CD4-positive, alpha-beta T cell treated with Interleukin-2 at 100 ng/mL for 4 hours (primary cell): ENCODE results near the gene GRAP.

Source experiments
- DNase-seq: peaks from one replicate; pipeline ENCODE4 v3.0.0-alpha.2; 2020; ENCODE audit warnings: low spot score

GRAP gene

DNA sequence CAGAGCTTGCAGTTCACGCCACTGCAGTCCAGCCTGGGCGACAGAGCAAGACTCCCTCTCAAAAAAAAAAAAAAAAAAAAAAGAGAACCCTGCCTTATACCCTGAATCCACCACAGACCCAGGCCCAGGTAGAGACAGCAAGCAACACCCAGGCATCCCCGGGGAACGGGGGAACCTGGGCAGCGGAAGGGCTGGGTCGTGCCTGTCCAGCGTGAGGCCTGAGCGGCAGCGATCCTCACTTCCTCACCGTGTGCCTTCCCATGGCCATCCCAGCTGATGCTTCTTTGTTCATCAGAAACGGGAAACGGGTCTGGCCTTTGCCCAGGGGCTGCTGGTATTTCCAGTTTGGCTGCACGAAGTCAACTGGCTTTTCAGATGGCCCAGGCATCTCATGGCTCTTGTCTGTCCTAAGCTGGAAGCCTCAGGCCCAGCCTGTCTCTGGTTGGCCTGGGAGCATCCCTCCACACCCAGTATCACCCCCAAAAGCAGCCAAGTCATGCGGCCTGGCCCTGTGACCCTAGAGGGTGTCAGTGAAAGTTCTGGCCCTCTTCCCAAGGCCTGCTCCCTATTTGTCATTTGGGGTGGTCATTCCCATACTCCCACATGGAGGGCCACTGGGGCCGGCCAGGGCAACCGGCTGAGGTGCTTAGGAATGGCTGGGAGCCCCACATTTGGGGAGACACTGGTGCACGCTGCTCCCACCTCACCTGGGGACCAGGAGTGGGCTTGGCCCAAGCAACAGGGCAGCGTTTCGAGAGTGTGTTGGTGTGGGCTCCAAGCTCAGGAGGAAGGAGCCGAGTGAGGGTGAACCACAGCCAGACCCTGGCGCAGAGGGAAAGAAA, 62.3 kb downstream of the GRAP start:
- no peak for DNase-seq

DNA sequence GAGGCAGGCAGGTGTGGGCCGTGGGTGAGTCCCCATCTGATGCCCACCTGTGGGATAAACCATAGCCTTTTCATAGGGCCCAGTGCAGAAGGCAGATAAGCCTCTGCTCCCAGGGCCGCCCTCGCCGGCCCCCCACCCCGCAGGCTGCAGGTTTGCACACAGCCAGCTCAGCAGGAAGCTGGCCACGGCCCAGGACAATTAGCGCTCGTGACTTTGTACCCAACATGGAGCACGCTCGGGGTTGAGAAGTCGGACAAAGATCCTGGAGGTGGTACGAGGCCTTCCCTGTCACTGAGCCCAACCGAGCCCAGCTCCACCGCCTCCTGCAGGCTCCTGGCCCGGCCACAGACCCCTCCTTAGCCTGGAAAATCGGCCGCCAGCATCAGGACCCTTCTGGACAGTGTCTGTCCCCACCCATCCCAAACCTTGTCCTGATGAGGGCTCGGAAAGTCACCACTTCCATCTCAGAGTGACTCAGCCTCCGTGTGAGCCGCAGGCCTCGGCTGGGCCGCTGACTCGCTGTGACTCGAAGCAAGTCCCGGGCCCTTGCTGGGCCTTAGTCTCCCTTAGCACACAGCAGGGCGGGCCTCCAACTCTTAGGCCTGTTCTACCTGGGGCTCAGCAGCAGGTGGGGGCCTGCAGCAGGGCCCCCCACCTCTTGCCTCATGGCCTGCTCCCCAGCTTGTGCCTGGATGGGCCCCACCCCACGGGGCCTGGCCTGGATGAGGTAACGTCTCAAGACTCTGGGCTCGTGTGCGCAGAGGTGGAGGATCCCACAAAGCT, 64.9 kb downstream of the GRAP start:
- DNase-seq, result no peak

DNA sequence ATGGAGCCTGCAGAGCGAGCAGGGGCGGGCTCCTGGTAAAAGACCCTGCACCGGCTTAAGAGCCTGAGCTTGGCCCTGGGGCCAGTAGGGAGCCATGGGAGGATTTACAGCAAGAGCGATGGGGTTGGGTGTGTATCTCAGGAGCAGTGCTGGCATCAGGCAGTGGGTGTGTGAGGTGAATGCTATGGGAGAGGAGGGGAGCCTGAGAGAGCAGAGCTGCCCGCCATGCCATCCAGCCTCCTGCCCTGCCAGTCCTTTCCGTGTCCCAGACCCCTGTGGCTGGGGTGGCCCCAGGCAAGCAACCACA, 65.5 kb downstream of the GRAP start:
- no peak for DNase-seq

DNA sequence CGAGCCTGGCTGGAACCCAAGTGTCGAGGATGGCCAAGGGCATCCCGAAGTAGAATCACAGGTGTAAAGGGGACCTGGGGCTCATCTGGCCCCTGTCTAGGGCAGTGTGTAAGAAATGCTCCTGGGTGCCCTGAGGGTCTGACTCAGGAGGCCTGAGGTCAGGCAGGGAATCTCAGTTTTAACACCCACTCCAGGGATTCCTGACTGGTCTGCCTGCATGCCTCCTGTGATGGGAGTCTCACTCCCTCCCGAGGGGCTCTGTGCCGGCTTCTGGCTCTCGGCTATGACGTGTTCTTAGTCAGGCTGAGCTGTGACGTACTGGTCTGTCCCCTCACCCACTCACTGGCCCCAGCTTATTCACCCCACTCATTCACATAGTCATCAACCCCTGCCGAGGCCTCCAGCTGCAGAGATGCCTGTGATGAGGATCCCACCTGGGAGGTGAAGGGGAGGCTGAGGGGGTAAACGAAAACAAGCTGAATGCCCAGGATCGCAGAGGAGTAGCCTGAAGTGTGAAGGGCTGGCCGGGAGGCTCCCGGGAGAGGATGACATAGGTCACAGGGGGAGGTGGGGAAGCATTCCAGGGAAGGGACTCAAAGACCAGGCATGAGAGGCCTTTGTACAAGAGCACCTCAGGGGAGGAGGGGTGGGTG, 65.9 kb downstream of the GRAP start:
- DNase-seq, result no peak

DNA sequence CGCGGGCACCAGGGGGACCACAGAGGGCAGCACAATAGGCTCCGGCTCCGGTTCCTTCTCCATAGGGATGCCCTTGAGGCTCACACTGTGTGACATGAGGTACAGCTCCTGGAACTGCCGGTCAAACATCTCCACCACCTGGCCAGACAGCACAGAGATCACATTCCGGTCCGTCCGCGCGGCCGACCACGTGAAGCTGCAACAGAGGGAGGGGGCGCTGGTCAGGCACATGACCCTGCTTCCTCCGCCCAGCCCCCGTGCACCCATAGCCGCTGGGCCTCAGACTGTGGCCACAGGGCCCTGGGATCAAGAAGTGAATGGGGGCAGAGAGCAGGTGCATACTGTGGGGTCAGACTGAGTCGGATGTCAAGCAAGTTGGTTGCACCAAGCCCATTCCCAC, 68.1 kb downstream of the GRAP start:
- DNase-seq, result no peak

DNA sequence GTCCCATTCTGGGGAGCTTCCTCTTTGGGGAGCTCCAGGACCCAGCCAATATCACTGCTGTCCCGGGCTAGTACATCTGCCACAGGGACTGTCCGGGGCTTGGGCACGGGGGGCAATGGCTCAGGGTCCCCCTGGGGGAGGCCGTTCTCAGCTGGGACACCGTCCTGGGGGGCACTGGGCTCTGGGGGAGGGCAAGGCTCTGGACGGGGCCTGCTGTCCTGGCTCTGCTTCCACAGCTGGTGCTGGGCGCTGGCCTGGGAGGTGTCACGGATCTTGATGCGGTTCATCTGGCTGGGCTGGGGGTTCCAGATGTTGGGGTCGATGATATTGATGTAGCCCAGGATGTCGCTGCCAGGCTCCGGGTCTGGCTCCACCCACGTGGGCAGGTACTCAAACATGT, 68.7 kb downstream of the GRAP start:
- no peak for DNase-seq

DNA sequence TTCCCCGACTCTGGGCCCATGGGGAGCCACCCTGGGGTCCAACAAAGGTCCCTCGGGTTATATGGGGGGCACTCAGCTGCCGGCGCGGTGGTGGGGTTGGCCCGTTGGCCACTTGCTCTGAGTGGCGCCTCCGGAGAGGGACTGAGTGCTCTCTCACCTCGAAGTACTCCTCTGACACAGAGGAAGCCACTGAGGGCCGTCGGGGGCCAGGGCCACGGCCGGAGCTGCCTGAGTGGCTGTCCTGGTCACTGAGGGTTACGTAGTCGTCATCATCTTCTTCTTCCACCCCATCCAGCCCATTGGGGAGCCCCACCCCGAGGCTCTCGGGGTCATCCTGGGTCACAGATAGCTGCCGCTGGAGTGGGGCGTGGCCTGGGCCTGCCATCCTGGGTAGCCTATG, 69.1 kb downstream of the GRAP start:
- no peak for DNase-seq

DNA sequence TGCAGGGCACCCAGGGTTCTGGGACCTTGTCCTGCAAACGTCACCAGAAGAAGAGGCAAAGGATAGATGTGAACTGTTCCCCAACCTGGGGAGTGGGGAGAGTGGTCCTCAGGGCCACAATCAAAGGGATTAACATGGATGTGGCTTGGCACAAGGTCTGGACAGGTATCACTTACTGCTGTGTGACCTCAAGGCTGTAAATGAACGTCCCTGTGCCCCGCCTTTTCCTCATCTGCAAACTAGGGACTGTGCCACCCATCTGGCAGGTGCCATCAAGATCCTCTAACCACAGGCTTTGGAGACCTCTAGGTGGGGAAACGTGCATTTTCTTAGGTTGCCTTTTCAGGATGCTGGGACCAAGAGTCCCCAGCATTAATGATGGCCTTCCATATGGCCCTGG, 69.7 kb downstream of the GRAP start:
- DNase-seq, result no peak

DNA sequence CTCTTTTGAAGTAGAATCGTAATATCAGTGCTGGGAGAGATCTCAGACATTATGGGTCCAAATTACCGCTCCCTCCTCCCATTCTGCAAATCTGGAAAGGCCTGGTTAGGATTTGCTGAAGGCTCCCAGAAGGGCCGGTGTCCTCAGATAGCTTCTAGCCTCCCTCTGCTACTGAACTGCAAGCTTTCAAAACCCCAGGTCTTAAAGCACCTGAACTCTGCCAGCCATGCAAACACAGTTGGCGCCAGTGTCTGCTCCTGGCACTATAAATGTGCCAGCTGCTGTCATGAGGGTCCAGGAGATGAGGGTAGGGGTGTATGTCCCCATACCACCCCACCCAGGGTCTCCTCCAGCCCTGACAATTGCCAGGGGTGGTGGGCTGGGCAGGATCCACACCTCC, 70.6 kb downstream of the GRAP start:
- DNase-seq, result no peak

DNA sequence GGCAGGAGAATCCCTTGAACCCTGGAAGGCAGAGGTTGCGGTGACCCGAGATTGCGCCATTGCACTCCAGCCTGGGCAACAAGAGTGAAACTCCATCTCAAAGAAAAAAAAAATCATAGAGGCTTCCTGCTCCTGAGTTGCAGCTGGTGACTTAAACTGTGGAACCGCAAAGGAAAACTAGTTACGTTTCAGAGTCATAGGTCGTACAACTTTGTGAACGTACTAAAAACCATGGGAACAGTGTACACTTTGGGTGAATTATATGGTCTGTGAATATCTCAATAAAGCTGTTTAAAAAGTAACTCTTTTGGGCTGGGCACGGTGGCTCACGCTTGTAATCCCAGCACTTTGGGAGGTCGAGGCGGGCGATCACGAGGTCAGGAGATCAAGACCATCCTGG, 71.2 kb downstream of the GRAP start:
- no peak for DNase-seq

DNA sequence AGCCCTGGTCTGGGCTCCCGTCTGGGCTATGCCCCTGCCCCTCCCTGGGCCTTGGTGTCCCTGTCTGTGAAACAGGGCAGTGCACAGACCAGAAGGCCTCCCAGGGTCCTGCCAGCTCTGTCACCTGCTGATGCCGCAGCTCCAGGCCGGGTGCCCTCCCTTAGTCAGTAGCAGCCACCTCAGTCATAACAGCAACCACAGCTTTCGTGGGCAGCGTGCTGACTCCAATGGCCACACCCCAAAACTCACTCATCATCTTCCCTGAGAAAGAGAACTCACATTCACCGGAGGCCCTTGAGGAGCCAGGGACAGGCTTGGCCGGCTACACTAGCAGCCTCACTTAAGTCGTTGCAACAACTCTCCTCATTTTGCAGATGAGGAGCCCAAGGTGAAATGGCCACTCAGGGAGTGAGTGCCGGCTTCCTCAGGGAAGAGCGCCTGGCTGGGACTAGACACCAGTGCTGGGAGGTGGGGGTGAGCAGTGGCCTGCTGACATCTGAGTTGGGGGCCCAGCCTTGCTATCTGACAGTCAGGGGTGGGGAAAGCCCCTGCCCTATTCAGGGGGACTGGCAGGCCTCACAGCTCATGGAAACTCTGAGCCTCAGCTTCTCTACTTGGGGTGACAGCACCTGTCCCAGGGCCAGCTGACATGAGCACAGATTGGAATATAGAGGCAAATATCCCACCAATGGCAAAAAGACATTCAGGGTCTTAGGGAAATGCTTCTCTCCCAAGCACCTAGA, 72.2 kb downstream of the GRAP start:
- no peak for DNase-seq

DNA sequence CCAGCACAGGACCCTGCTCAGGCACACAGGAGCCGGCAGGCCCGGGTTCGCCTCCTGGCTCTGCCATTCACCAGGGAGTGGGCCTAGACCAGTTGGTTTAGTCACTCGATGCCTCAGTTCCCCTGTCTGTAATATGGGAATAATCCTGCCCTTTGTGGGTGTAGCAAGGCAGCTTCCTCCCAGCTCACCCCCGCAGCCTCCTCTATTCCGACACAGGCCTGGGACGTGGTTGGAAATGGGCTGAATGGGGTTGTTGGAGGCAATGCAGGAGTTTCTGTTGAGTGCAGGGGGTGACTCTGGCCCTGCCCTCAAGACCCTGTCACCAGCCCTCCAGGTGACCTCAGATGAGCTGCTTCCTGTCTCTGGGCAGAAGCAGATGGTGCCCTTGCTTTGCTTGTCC, 75.0 kb downstream of the GRAP start:
- DNase-seq, result no peak
